Mucosa of stomach (tissue), 1 donor: ENCODE data around the gene SMC1B.

ENCODE experiments used
- H3K27me3 ChIP-seq: one replicate; pipeline ENCODE4 v1.7.0; 2013; ENCODE audit warnings: mild to moderate bottlenecking, low read length; ENCODE audit not compliant: control insufficient read depth, insufficient read depth
- H3K36me3 ChIP-seq: one replicate; pipeline ENCODE4 v1.7.0; 2013; ENCODE audit warnings: low read length; ENCODE audit not compliant: control insufficient read depth, insufficient read depth
- H3K4me1 ChIP-seq: one replicate; pipeline ENCODE4 v1.7.0; 2013; ENCODE audit warnings: mild to moderate bottlenecking, low read length; ENCODE audit not compliant: control insufficient read depth, insufficient read depth
- H3K4me3 ChIP-seq: one replicate; pipeline ENCODE4 v1.7.0; 2013; ENCODE audit warnings: low read length
- H3K9ac ChIP-seq: one replicate; pipeline ENCODE4 v1.7.0; 2013; ENCODE audit warnings: mild to moderate bottlenecking, low read length, moderate library complexity
- H3K9me3 ChIP-seq: one replicate; pipeline ENCODE4 v1.7.0; 2013; ENCODE audit warnings: mild to moderate bottlenecking, low read length, moderate library complexity; ENCODE audit not compliant: control insufficient read depth
- donor health status: Pancreatic carcinoma.

Gene SMC1B

GRCh38 chr22:45320357-45320976 lies 92.9 kb downstream of the SMC1B start:
- Histone ChIP-seq H3K9me3 (no peaks in the 10 kb centered on the region), H3K36me3 (no peaks in the 10 kb centered on the region), H3K4me3 (no peak overlapping the region), H3K9ac (no peak overlapping the region), H3K4me1 (peaks cover 20% of the 10 kb centered on the region), H3K27me3 (no peaks in the 10 kb centered on the region)

- Histone ChIP-seq H3K9ac (peak overlapping the region; percentile 1), H3K9me3 (no peaks in the 10 kb centered on the region), H3K4me3 (no peak overlapping the region), H3K4me1 (peaks cover 29% of the 10 kb centered on the region), H3K36me3 (no peaks in the 10 kb centered on the region), H3K27me3 (no peaks in the 10 kb centered on the region)
Measured at GRCh38 chr22:45319324-45319685, 94.1 kb downstream of the SMC1B start.

- Histone ChIP-seq H3K4me1 (peaks cover 35% of the 10 kb centered on the region), H3K27me3 (no peaks in the 10 kb centered on the region), H3K4me3 (no peak overlapping the region), H3K36me3 (no peaks in the 10 kb centered on the region), H3K9ac (peak overlapping the region; percentile 36), H3K9me3 (no peaks in the 10 kb centered on the region)
Measured at GRCh38 chr22:45318558-45319323, 94.7 kb downstream of the SMC1B start.

GRCh38 chr22:45318168-45318557 lies 95.2 kb downstream of the SMC1B start:
- no peak overlapping the region for H3K4me3 ChIP-seq
- H3K4me1 ChIP-seq: peaks cover 41% of the 10 kb centered on the region
- peak overlapping the region; percentile 36 for H3K9ac ChIP-seq
- H3K36me3 ChIP-seq: no peaks in the 10 kb centered on the region
- H3K9me3 ChIP-seq: no peaks in the 10 kb centered on the region
- no peaks in the 10 kb centered on the region for H3K27me3 ChIP-seq

GRCh38 chr22:45317551-45318167 lies 95.7 kb downstream of the SMC1B start:
- Histone ChIP-seq H3K9me3 (no peaks in the 10 kb centered on the region), H3K27me3 (no peaks in the 10 kb centered on the region), H3K36me3 (no peaks in the 10 kb centered on the region), H3K4me1 (peaks cover 42% of the 10 kb centered on the region), H3K4me3 (no peak overlapping the region), H3K9ac (peak overlapping the region; percentile 36)

- Histone ChIP-seq H3K36me3 (no peaks in the 10 kb centered on the region), H3K9me3 (no peaks in the 10 kb centered on the region), H3K4me1 (peaks cover 42% of the 10 kb centered on the region), H3K27me3 (no peaks in the 10 kb centered on the region), H3K4me3 (no peak overlapping the region), H3K9ac (peak overlapping the region; percentile 36)
Measured at GRCh38 chr22:45316796-45317526, 96.4 kb downstream of the SMC1B start.

GRCh38 chr22:45314786-45315185 lies 98.6 kb downstream of the SMC1B start:
- peaks cover 56% of the 10 kb centered on the region for H3K4me1 ChIP-seq
- no peak overlapping the region for H3K4me3 ChIP-seq
- H3K9ac ChIP-seq: no peak overlapping the region
- H3K27me3 ChIP-seq: no peaks in the 10 kb centered on the region
- no peaks in the 10 kb centered on the region for H3K9me3 ChIP-seq
- H3K36me3 ChIP-seq: no peaks in the 10 kb centered on the region

GRCh38 chr22:45314054-45314721 lies 99.2 kb downstream of the SMC1B start:
- H3K9ac ChIP-seq: peak overlapping the region; percentile 5
- H3K4me1 ChIP-seq: peaks cover 58% of the 10 kb centered on the region
- no peaks in the 10 kb centered on the region for H3K36me3 ChIP-seq
- H3K27me3 ChIP-seq: no peaks in the 10 kb centered on the region
- no peak overlapping the region for H3K4me3 ChIP-seq
- no peaks in the 10 kb centered on the region for H3K9me3 ChIP-seq

- Histone ChIP-seq H3K9me3 (no peaks in the 10 kb centered on the region), H3K4me1 (peaks cover 54% of the 10 kb centered on the region), H3K4me3 (no peak overlapping the region), H3K36me3 (no peaks in the 10 kb centered on the region), H3K27me3 (no peaks in the 10 kb centered on the region), H3K9ac (no peak overlapping the region)
Measured at GRCh38 chr22:45312856-45313255, 100.5 kb downstream of the SMC1B start.

- H3K27me3 ChIP-seq: no peaks in the 10 kb centered on the region
- H3K9ac ChIP-seq: no peak overlapping the region
- peaks cover 50% of the 10 kb centered on the region for H3K4me1 ChIP-seq
- no peaks in the 10 kb centered on the region for H3K9me3 ChIP-seq
- no peaks in the 10 kb centered on the region for H3K36me3 ChIP-seq
- no peak overlapping the region for H3K4me3 ChIP-seq
Measured at GRCh38 chr22:45312415-45312814, 101.0 kb downstream of the SMC1B start.

- peak overlapping the region; percentile 80 for H3K9ac ChIP-seq
- peaks cover 46% of the 10 kb centered on the region for H3K4me1 ChIP-seq
Measured at GRCh38 chr22:45310977-45311531, 102.3 kb downstream of the SMC1B start.

More at GRCh38 chr22:45310977-45311531, 102.3 kb downstream of the SMC1B start:
- H3K36me3 ChIP-seq: no peaks in the 10 kb centered on the region
- H3K4me3 ChIP-seq: peak overlapping the region; percentile 51
- H3K9me3 ChIP-seq: no peaks in the 10 kb centered on the region
- H3K27me3 ChIP-seq: no peaks in the 10 kb centered on the region
